ENCODE measurements around the gene SH3BP5.

The SH3BP5 gene

GRCh38 chr3:15303728-15304127, 28.7 kb downstream of the SH3BP5 start:
- Mint-ChIP-seq H3K9me3 (no peaks in the 10 kb centered on the region), H3K4me1 (ENCODE audit: low read depth) (peaks cover 48% of the 10 kb centered on the region), H3K36me3 (ENCODE audit: low read depth) (peaks cover 43% of the 10 kb centered on the region), H3K4me3 (no peak overlapping the region), H3K27ac (peak overlapping the region; percentile 28), H3K27me3 (no peaks in the 10 kb centered on the region)
- no peak for DNase-seq

- no peaks in the 10 kb centered on the region for H3K9me3 Mint-ChIP-seq
- no peak for DNase-seq
- H3K4me1 Mint-ChIP-seq (ENCODE audit: low read depth): peaks cover 48% of the 10 kb centered on the region
- H3K36me3 Mint-ChIP-seq (ENCODE audit: low read depth): peaks cover 44% of the 10 kb centered on the region
- H3K4me3 Mint-ChIP-seq: no peak overlapping the region
- no peak overlapping the region for H3K27ac Mint-ChIP-seq
- no peaks in the 10 kb centered on the region for H3K27me3 Mint-ChIP-seq
Observed at GRCh38 chr3:15303216-15303615, 29.2 kb downstream of the SH3BP5 start.

DNA sequence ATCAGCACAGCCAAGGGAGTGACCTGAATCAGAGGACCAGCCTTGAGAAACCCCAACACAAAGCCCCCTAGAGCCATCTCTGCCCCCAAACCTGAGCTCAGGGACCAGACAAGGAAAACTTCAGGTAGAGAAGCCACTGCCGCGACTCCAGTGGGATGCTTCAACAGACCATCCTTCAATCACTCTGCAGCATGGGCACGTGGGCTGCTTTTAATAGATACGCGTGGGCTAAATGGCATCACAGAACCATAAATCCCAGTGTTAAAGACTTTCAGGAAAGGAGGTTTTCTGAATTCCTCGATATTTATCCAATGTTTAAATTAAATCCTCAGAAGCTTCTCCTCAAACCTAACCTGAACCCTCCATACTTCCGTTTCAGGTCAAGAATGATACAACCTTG, 30.6 kb downstream of the SH3BP5 start:
- Mint-ChIP-seq H3K4me1 (ENCODE audit: low read depth) (peaks cover 55% of the 10 kb centered on the region), H3K27me3 (no peaks in the 10 kb centered on the region), H3K36me3 (ENCODE audit: low read depth) (peaks cover 44% of the 10 kb centered on the region), H3K27ac (no peak overlapping the region), H3K9me3 (no peaks in the 10 kb centered on the region), H3K4me3 (no peak overlapping the region)
- no peak for DNase-seq

- Mint-ChIP-seq H3K4me3 (no peak overlapping the region), H3K4me1 (ENCODE audit: low read depth) (peaks cover 58% of the 10 kb centered on the region), H3K9me3 (no peaks in the 10 kb centered on the region), H3K27ac (peak overlapping the region; percentile 51), H3K36me3 (ENCODE audit: low read depth) (peaks cover 44% of the 10 kb centered on the region), H3K27me3 (no peaks in the 10 kb centered on the region)
- DNase-seq: no peak
Observed at GRCh38 chr3:15300323-15301078, 31.9 kb downstream of the SH3BP5 start.

GRCh38 chr3:15299036-15299435, 33.4 kb downstream of the SH3BP5 start:
- peak overlapping the region; percentile 84 for H3K27ac Mint-ChIP-seq
- peaks cover 42% of the 10 kb centered on the region for H3K36me3 Mint-ChIP-seq (ENCODE audit: low read depth)
- no peaks in the 10 kb centered on the region for H3K9me3 Mint-ChIP-seq
- DNase-seq: no peak
- no peak overlapping the region for H3K4me3 Mint-ChIP-seq
- H3K4me1 Mint-ChIP-seq (ENCODE audit: low read depth): peaks cover 57% of the 10 kb centered on the region
- H3K27me3 Mint-ChIP-seq: no peaks in the 10 kb centered on the region

- Mint-ChIP-seq H3K27ac (peak overlapping the region; percentile 84), H3K27me3 (no peaks in the 10 kb centered on the region), H3K36me3 (ENCODE audit: low read depth) (peaks cover 36% of the 10 kb centered on the region), H3K4me1 (ENCODE audit: low read depth) (peaks cover 54% of the 10 kb centered on the region), H3K9me3 (no peaks in the 10 kb centered on the region), H3K4me3 (no peak overlapping the region)
- DNase-seq: no peak
Observed at GRCh38 chr3:15298504-15298903, 33.9 kb downstream of the SH3BP5 start.

DNA sequence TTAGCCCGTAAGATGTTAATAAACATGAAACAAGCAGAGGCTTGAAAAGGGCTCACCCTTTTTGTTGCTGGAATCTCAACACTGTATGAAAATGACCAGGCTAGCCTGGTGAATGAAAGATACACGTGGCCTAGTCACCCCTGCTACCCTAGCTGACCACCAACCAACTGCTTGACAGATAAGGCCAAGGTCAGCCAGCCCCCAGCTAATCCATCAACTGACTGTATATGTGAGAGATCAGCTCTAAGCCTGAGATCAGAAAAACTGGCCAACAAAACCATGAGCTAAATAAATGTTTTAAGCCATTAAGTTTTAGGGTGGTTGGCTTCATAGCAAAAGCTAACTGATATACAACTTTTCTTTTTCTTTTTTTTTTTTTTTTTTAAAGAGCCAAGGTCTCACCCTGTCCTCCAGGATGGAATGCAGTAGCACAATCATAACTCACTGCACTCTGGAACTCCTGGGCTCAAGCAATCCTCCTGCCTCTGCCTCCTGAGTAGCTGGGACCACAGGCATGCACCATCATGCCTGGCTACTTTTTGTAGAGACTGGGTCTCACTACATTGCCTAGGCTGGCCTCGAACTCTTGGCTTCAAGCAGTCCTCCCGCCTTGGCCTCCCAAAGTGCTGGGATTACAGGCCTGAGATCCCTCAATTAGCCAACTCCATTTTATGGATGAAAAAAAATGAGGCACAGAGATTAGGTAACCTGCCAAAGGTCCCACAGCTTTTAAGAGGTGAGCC, 34.6 kb downstream of the SH3BP5 start:
- no peak for DNase-seq
- Mint-ChIP-seq H3K36me3 (ENCODE audit: low read depth) (peaks cover 29% of the 10 kb centered on the region), H3K27ac (peak overlapping the region; percentile 84), H3K4me1 (ENCODE audit: low read depth) (peaks cover 58% of the 10 kb centered on the region), H3K9me3 (no peaks in the 10 kb centered on the region), H3K4me3 (no peak overlapping the region), H3K27me3 (no peaks in the 10 kb centered on the region)

- Mint-ChIP-seq H3K9me3 (no peaks in the 10 kb centered on the region), H3K4me3 (no peak overlapping the region), H3K36me3 (ENCODE audit: low read depth) (peaks cover 7% of the 10 kb centered on the region), H3K27ac (no peak overlapping the region), H3K27me3 (no peaks in the 10 kb centered on the region), H3K4me1 (ENCODE audit: low read depth) (peaks cover 65% of the 10 kb centered on the region)
- no peak for DNase-seq
Observed at GRCh38 chr3:15295506-15295905, 36.9 kb downstream of the SH3BP5 start.

DNA sequence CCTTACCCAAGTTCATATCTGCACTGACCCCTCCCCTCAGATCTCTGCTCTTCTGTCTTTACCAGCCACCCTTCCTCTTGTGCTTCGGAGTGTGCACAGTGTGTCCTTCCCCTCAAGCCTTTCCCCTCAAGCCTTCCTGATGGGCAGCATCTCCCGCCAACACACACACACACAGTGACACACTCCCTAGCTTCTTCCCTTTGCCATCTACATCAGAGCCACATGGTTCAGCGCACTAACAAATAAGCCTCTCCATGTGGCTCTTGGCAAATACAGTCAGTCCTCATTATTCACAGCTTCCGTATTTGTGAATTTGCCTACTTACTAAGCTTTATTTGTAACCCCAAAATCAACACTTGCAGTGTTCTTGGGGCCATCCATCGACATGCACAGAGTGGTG, 37.5 kb downstream of the SH3BP5 start:
- H3K9me3 Mint-ChIP-seq: no peaks in the 10 kb centered on the region
- H3K27me3 Mint-ChIP-seq: no peaks in the 10 kb centered on the region
- no peak for DNase-seq
- H3K27ac Mint-ChIP-seq: no peak overlapping the region
- peaks cover 3% of the 10 kb centered on the region for H3K36me3 Mint-ChIP-seq (ENCODE audit: low read depth)
- H3K4me3 Mint-ChIP-seq: no peak overlapping the region
- H3K4me1 Mint-ChIP-seq (ENCODE audit: low read depth): peaks cover 63% of the 10 kb centered on the region

DNA sequence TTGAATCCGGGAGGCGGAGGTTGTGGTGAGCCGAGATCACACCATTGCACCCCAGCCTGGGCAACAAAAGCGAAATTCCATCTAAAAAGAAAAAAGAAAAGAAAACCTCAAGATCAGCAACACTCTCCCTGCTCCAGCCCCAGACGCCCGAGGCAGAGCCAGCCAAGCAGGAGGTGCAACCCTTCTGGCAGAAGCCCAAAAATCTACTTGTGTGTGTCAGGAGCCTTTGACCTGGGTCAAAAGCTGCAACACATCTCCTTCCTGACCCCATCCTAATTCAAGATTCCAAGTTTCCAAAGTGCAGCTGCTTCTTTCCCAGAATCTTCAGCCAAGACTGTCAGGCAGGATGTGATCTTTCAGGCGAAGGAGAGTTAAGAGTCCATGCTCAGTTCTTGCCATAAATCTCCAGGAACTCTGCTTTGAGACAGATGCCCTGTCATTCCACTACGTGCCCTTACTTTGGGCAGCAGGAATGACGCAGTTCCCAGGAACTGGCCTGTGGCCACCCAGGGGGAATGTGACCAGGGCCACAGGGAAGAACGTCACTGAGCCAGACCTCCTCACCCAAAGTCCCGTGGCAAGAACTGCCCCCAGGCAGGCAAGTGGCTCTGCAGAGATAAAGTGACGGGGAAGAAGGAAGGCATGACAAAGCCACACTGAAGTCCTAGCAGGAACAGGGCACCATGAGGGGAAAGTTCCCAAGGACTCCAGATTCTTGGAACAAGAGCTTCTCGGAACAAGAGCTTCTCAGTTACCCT, 39.4 kb downstream of the SH3BP5 start:
- no peak overlapping the region for H3K27ac Mint-ChIP-seq
- no peaks in the 10 kb centered on the region for H3K36me3 Mint-ChIP-seq (ENCODE audit: low read depth)
- DNase-seq: no peak
- peaks cover 70% of the 10 kb centered on the region for H3K4me1 Mint-ChIP-seq (ENCODE audit: low read depth)
- no peaks in the 10 kb centered on the region for H3K9me3 Mint-ChIP-seq
- no peak overlapping the region for H3K4me3 Mint-ChIP-seq
- no peaks in the 10 kb centered on the region for H3K27me3 Mint-ChIP-seq

DNA sequence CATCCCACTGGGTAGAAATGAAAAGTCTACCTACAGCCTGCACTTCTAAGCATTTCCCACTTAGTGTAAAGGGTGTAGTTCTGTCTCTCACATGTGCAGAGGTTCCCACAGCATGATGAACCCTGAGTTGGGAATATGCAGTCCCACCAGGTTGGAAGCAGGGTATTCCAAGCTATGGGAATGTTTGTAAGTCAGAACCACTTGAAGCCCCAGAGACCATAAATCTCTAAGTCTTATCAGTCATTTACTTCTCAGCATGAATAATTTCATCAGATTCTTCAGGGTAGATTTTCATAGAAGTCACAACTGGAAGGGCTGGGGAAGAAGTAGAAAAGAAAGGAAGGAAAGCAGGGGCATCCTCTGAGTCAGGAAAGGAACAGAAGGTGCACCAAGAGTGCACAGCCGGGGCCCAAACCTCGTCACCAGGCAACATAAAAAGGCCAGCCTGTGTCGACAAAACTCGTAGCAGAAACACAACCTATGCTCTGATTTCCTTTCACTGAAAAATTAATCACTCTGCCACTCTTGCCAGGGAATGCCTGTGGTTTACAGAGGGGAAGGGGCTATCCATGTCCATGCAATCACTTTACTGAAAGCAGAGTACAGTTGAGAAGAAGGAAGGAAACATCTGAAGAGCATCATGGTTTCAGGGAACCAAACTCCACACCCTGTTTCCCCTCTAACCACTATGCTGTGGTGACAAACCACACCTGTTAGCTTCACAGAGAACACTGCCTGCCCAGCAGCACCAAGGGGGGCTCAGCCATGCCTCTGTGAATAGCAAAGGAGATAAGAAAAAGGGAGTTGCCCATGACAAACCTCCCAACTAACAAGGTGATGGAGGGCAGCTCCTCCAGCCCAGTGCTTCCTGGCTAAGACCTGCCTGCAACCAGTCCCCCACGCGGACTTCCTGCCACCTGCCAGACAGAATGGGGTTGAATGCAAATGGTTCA, 40.5 kb downstream of the SH3BP5 start:
- H3K27ac Mint-ChIP-seq: peak overlapping the region; percentile 89
- H3K4me3 Mint-ChIP-seq: peak overlapping the region; percentile 30
- H3K4me1 Mint-ChIP-seq (ENCODE audit: low read depth): peaks cover 68% of the 10 kb centered on the region
- DNase-seq: peak; percentile 69
- H3K9me3 Mint-ChIP-seq: no peaks in the 10 kb centered on the region
- no peaks in the 10 kb centered on the region for H3K36me3 Mint-ChIP-seq (ENCODE audit: low read depth)
- no peaks in the 10 kb centered on the region for H3K27me3 Mint-ChIP-seq

- Mint-ChIP-seq H3K27ac (peak overlapping the region; percentile 89), H3K4me1 (ENCODE audit: low read depth) (peaks cover 68% of the 10 kb centered on the region), H3K27me3 (no peaks in the 10 kb centered on the region), H3K36me3 (ENCODE audit: low read depth) (no peaks in the 10 kb centered on the region), H3K4me3 (no peak overlapping the region), H3K9me3 (no peaks in the 10 kb centered on the region)
- DNase-seq: no peak
Observed at GRCh38 chr3:15290736-15291135, 41.6 kb downstream of the SH3BP5 start.

GRCh38 chr3:15289661-15290060, 42.7 kb downstream of the SH3BP5 start:
- Mint-ChIP-seq H3K36me3 (ENCODE audit: low read depth) (no peaks in the 10 kb centered on the region), H3K4me1 (ENCODE audit: low read depth) (peaks cover 63% of the 10 kb centered on the region), H3K4me3 (no peak overlapping the region), H3K9me3 (no peaks in the 10 kb centered on the region), H3K27me3 (no peaks in the 10 kb centered on the region), H3K27ac (no peak overlapping the region)
- no peak for DNase-seq

Data from activated T-cell treated with anti-CD3 and anti-CD28 coated beads, Interleukin-2, amount 50 U/mL, for 24 hours (primary cell).